ENCODE data around the gene EVA1B. TPM values are rescaled to one million over a fixed set of nuclear protein-coding genes. Genes with fewer than 3 reads are reported as not detected.

The EVA1B gene
- total and polyA plus RNA-seq, 8 donors: 8.3 to 67.2 (median 29.8) TPM; not detected in 1

- intact Hi-C loops (cut with DNase I; ENCODE audit: low total_unique reads): loop anchor here (10.0 kb wide), 1 partner anchor 59 kb away; the partner anchor contains the start of gene THRAP3
- peak overlapping the region in 3 of 5 donors; percentile 11 to 42 (median 32) for H3K27ac ChIP-seq
- WGBS, 5 donors: 22 to 47% (median 26%) methylated on average over 1 of the region's 1 CpG
- TF ChIP-seq EP300 (IDR thresholded peaks at IDR 0.05) (no peak), POLR2AphosphoS5 (IDR thresholded peaks at IDR 0.05) (no peak), POLR2A (IDR thresholded peaks at IDR 0.05) (no peak), CTCF (IDR thresholded peaks at IDR 0.05) (no peak)
- no peaks in the 10 kb centered on the region for H3K9me3 ChIP-seq
- peaks cover 28 to 59% (median 53%) of the 10 kb centered on the region in 4 donors for H3K36me3 ChIP-seq
- no peak overlapping the region for H3K4me3 ChIP-seq
- no peak for DNase-seq
- H3K4me1 ChIP-seq: peaks cover 11 to 70% (median 50%) of the 10 kb centered on the region in 4 donors
- H3K27me3 ChIP-seq: no peaks in the 10 kb centered on the region
These were observed 39.4 kb downstream of the EVA1B start for GRCh38 chr1:36284061-36284460.

- DNase-seq: no peak
- intact Hi-C loops (cut with DNase I; ENCODE audit: low total_unique reads): loop anchor here (10.0 kb wide), 1 partner anchor 55 kb away; the partner anchor contains the start of gene THRAP3
These were observed 43.6 kb downstream of the EVA1B start for GRCh38 chr1:36279789-36280296.

GRCh38 chr1:36279110-36279788 is 44.2 kb downstream of the EVA1B start:
- DNase-seq: no peak
- Histone ChIP-seq H3K27me3 (no peaks in the 10 kb centered on the region), H3K36me3 (peaks cover 0 to 26% (median 18%) of the 10 kb centered on the region in 4 donors), H3K4me3 (no peak overlapping the region), H3K27ac (peak overlapping the region in 1 of 5 donors; percentile 55), H3K9me3 (no peaks in the 10 kb centered on the region), H3K4me1 (peaks cover 11 to 80% (median 52%) of the 10 kb centered on the region in 4 donors)
- TF ChIP-seq CTCF (IDR thresholded peaks at IDR 0.05) (no peak), EP300 (IDR thresholded peaks at IDR 0.05) (no peak)
- 24 to 37% (median 26%) methylated on average over 2 of the region's 2 CpGs for WGBS, 5 donors
- intact Hi-C loops (cut with DNase I; ENCODE audit: low total_unique reads): no loop called here

More at GRCh38 chr1:36279789-36280296, 43.6 kb downstream of the EVA1B start:
- 64 to 70% (median 67%) methylated on average over 7 of the region's 7 CpGs for WGBS, 5 donors
- Histone ChIP-seq H3K4me3 (no peak overlapping the region), H3K27ac (peak overlapping the region in 1 of 5 donors; percentile 55), H3K9me3 (no peaks in the 10 kb centered on the region), H3K27me3 (no peaks in the 10 kb centered on the region), H3K4me1 (peaks cover 11 to 86% (median 55%) of the 10 kb centered on the region in 4 donors), H3K36me3 (peaks cover 0 to 28% (median 22%) of the 10 kb centered on the region in 4 donors)
- TF ChIP-seq CTCF (IDR thresholded peaks at IDR 0.05) (no peak), POLR2A (IDR thresholded peaks at IDR 0.05) (no peak), EP300 (IDR thresholded peaks at IDR 0.05) (no peak), POLR2AphosphoS5 (IDR thresholded peaks at IDR 0.05) (no peak)

- WGBS, 5 donors: 96 to 99% (median 97%) methylated on average over 6 of the region's 6 CpGs
- H3K4me1 ChIP-seq: peaks cover 8 to 72% (median 45%) of the 10 kb centered on the region in 4 donors
- intact Hi-C loops (cut with DNase I; ENCODE audit: low total_unique reads): no loop called here
- H3K27me3 ChIP-seq: no peaks in the 10 kb centered on the region
- no peaks in the 10 kb centered on the region for H3K9me3 ChIP-seq
- no peak overlapping the region for H3K27ac ChIP-seq
- DNase-seq: no peak
- TF ChIP-seq EP300 (IDR thresholded peaks at IDR 0.05): no peak
- TF ChIP-seq CTCF (IDR thresholded peaks at IDR 0.05): no peak
- no peak for TF ChIP-seq POLR2AphosphoS5 (IDR thresholded peaks at IDR 0.05)
- TF ChIP-seq POLR2A (IDR thresholded peaks at IDR 0.05): no peak
- H3K4me3 ChIP-seq: no peak overlapping the region
- peaks cover 0 to 26% (median 13%) of the 10 kb centered on the region in 4 donors for H3K36me3 ChIP-seq
These were observed 46.8 kb downstream of the EVA1B start for GRCh38 chr1:36276688-36277087.

Measured in stomach (tissue), 9 donors.